ENCODE measurements around the gene HSPA2.
"Not testable (repeated sequence)": the region's sequence is repeated elsewhere in the genome, so short reads cannot be mapped to it uniquely, and the experiment has no call there.

The HSPA2 gene

GRCh38 chr14:64515053-64515452 is 25.5 kb upstream of the HSPA2 start:
- no peak for DNase-seq

GRCh38 chr14:64516969-64517368 is 23.6 kb upstream of the HSPA2 start:
- DNase-seq = no peak

- DNase-seq = not testable (repeated sequence)
Measured at GRCh38 chr14:64517667-64518066, 22.9 kb upstream of the HSPA2 start.

- DNase-seq = no peak
Measured at GRCh38 chr14:64518229-64518628, 22.3 kb upstream of the HSPA2 start.

GRCh38 chr14:64520699-64521098 is 19.8 kb upstream of the HSPA2 start:
- DNase-seq = no peak

- DNase-seq = no peak
Measured at GRCh38 chr14:64522591-64523355, 17.8 kb upstream of the HSPA2 start.

GRCh38 chr14:64525354-64525753 is 15.2 kb upstream of the HSPA2 start:
- DNase-seq = no peak

- no peak for DNase-seq
Measured at GRCh38 chr14:64531567-64531966, 9.0 kb upstream of the HSPA2 start.

GRCh38 chr14:64536488-64537245 is 3.9 kb upstream of the HSPA2 start:
- no peak for DNase-seq

GRCh38 chr14:64541261-64541971 is 875 bp downstream of the HSPA2 start:
- DNase-seq = no peak

- DNase-seq = no peak
Measured at GRCh38 chr14:64541972-64542835, 1.7 kb downstream of the HSPA2 start.

- no peak for DNase-seq
Measured at GRCh38 chr14:64542836-64543201, 2.3 kb downstream of the HSPA2 start.

- no peak for DNase-seq
Measured at GRCh38 chr14:64544607-64545312, 4.2 kb downstream of the HSPA2 start.

- no peak for DNase-seq
Measured at GRCh38 chr14:64549016-64549415, 8.5 kb downstream of the HSPA2 start.

GRCh38 chr14:64549791-64550620 is 9.5 kb downstream of the HSPA2 start, which contains the start of gene PPP1R36:
Gene PPP1R36 (plus strand): TSS chr14:64549961. CDS start chr14:64549998, 37 bp downstream.
- DNase-seq = peak; percentile 23

GRCh38 chr14:64550621-64551333 is 10.2 kb downstream of the HSPA2 start:
- DNase-seq = no peak

GRCh38 chr14:64554556-64554955 is 14.0 kb downstream of the HSPA2 start:
- no peak for DNase-seq

GRCh38 chr14:64556526-64556925 is 16.0 kb downstream of the HSPA2 start:
- DNase-seq = no peak

- not testable (repeated sequence) for DNase-seq
Measured at GRCh38 chr14:64558216-64558615, 17.7 kb downstream of the HSPA2 start.

GRCh38 chr14:64561631-64562030 is 21.1 kb downstream of the HSPA2 start:
- DNase-seq = no peak

Data from central memory CD4-positive, alpha-beta T cell (primary cell).